ENCODE data around the gene PHRF1.
A peak's percentile ranks its signal among the peaks of the same experiment; 100 is the strongest.

The PHRF1 gene

DNA sequence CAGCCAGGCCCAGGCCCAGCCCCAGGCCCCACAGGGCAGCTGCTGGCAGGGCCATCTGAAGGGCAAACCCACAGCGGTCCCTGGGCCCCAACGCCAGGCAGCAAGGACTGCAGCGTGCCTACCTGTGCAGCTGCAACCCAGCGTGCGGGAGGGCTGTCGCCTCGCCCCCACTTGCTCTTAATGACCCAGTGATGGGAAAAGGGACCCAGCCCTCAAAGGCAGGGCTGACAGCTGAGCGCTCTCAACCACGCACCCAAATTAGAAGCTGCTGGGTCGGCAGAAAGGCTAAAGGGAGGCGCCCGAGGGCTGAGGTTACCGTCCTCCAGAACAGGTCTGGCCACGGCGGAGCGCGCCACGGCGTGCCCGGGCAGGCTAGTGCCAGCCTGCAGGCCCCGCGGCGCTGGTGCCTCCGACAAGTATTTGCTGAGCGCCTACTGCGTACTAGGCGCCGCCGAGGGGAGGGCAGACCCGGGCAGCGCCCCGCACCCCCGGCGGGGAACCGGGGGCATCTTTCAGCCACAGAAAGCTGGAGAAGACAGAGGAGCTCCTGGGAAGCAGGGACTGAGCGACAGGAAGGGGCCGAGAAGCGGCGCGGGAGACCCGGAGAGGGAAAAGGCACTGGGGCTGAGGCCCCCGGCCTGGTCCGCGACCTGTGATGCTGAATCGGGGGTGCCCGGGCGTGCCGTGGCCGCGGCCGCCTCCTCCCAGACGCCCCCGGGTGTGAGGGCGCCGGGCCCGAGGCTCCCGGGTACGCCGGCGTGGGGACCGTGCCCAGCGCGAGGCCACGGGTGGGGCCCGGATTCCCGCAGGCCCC, 41.7 kb upstream of the PHRF1 start:
- Histone ChIP-seq H3K4me2 (ENCODE audit: low read length) (peak overlapping the region; percentile 87), H3K9me3 (replicated peaks; ENCODE audit: low read length) (no peaks in the 10 kb centered on the region), H3K36me3 (ENCODE audit: insufficient read depth, low read length) (peaks cover 23% of the 10 kb centered on the region), H3K4me3 (ENCODE audit: low read length) (peak overlapping the region; percentile 98), H3K9ac (ENCODE audit: low read depth, low read length) (peak overlapping the region; percentile 87), H3K4me1 (ENCODE audit: control insufficient read depth, insufficient read depth, low read length) (peaks cover 24% of the 10 kb centered on the region), H3K27me3 (ENCODE audit: control insufficient read depth, insufficient read depth, low read length) (no peaks in the 10 kb centered on the region)

DNA sequence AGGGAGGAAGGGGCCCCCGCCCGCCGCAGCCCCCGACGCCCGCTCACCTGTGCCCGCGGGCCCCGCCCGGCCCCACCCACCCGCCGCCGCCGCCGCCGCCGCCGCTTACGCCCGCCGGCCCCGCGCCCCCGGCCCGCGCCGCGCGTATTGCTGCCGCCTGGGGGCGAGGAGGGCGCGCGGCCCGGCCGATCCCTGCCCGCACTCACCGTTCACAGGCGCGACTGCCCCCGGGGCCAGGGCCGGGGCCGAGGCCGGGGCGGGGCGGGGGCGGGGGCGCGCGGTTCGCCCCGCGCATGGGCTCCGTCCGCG, 41.1 kb upstream of the PHRF1 start:
- H3K36me3 ChIP-seq (ENCODE audit: insufficient read depth, low read length), result peaks cover 23% of the 10 kb centered on the region
- H3K9ac ChIP-seq (ENCODE audit: low read depth, low read length), result peak overlapping the region; percentile 87
- H3K27me3 ChIP-seq (ENCODE audit: control insufficient read depth, insufficient read depth, low read length), result no peaks in the 10 kb centered on the region
- peaks cover 24% of the 10 kb centered on the region for H3K4me1 ChIP-seq (ENCODE audit: control insufficient read depth, insufficient read depth, low read length)
- H3K9me3 ChIP-seq (replicated peaks; ENCODE audit: low read length), result no peaks in the 10 kb centered on the region
- peak overlapping the region; percentile 98 for H3K4me3 ChIP-seq (ENCODE audit: low read length)
- H3K4me2 ChIP-seq (ENCODE audit: low read length), result peak overlapping the region; percentile 87

DNA sequence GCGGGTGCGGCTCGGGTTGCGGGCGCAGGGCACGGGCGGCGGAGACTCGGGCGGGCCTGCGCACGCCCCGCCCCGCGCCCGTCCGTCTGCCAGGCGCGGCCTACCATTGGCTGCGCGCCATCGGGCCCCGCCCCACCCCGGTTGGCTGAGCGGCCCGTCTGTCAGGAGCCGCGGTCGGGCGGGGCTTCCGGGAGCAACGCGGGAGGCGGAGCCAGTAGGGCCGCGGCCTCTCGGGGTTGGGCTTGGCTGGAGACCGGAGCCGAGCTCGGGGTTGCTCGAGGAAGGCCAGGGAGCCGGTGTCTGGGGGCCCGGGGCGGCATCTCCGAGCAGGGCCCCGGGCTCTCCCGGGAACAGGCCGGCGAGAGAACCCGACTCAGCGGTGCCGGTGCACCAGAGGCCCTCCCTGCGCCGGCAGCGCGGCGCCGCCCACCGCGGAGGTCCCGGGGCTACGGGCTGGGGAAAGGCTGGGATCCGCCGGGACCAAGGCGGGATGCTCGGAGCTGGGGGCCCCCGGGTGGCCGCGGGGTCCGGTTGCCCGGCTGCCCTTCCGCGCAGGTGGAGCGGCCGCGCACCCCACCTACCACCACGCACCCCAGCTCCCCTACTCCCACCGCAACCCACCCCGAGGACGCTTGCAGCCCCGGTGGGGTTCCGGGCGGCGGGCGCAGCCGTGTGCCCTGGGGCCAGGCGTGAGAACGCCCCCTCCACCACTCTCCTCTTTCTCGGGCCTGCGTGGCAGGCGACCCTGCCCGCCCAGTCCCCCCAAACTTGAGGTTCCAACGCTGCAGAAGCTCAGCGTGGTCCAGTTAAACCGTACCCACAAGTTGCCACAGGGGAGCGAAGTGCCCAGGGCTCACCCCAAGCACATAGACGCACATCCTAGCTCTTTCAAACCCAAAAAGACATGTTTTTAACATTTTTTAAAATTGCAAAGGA, 40.5 kb upstream of the PHRF1 start, which contains the start of gene HRAS:
HRAS (minus strand) TSS at position 58 of the 936 bp plus-strand sequence.
- Histone ChIP-seq H3K9me3 (replicated peaks; ENCODE audit: low read length) (no peaks in the 10 kb centered on the region), H3K4me2 (ENCODE audit: low read length) (peak within 1 kb of the TSS; percentile 96), H3K4me1 (ENCODE audit: control insufficient read depth, insufficient read depth, low read length) (peaks cover 24% of the 10 kb centered on the region), H3K36me3 (ENCODE audit: insufficient read depth, low read length) (peaks cover 23% of the 10 kb centered on the region), H3K9ac (ENCODE audit: low read depth, low read length) (peak within 1 kb of the TSS; percentile 87), H3K4me3 (ENCODE audit: low read length) (peak within 1 kb of the TSS; percentile 98), H3K27me3 (ENCODE audit: control insufficient read depth, insufficient read depth, low read length) (no peaks in the 10 kb centered on the region)

DNA sequence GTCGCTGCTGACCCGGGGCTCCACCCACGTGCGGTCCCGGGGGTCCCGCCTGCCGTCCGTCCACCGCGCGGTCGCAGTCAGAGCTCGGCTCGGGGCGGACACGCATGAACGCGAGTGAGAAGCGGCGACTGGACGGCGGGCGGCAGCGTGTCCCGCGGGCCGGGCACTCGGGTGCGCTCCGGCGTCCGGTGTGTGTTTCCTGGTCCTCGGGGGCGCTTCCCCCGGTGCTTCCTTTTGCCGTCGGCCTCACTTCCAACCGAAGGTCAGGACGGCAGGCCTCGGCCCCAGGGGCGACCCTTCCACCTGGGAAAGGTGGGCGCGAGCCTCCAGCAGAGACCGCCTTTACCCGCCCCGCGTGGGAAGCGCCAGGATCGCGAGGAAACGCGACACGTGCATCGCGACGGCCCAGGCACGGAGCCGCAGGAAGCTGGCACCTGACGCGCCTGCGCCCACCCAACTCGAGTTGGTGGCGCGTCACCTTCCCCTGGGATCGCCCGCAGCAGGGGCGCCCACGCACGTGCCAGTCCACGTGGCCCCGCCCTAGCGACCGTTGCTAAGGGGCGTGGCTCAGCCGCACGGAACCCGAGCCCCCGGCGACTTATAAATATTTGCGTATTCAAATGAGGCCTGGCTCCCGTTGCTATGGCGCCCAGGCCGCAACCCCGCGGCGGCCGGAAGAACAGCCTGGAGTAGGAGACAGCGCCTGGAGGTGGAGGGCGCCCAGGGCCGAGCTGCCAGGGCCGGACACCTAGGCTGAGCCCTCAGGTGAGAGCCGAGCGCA, 39.2 kb upstream of the PHRF1 start, which contains the start of gene LRRC56:
LRRC56 (plus strand) TSS at position 687 of the 781 bp plus-strand sequence. CDS start 3,158 bp downstream, outside the sequence.
- peaks cover 24% of the 10 kb centered on the region for H3K4me1 ChIP-seq (ENCODE audit: control insufficient read depth, insufficient read depth, low read length)
- H3K9me3 ChIP-seq (replicated peaks; ENCODE audit: low read length), result no peaks in the 10 kb centered on the region
- peaks cover 16% of the 10 kb centered on the region for H3K36me3 ChIP-seq (ENCODE audit: insufficient read depth, low read length)
- H3K9ac ChIP-seq (ENCODE audit: low read depth, low read length), result no peak within 1 kb of the TSS
- no peaks in the 10 kb centered on the region for H3K27me3 ChIP-seq (ENCODE audit: control insufficient read depth, insufficient read depth, low read length)
- peak within 1 kb of the TSS; percentile 59 for H3K4me3 ChIP-seq (ENCODE audit: low read length)
- H3K4me2 ChIP-seq (ENCODE audit: low read length), result peak within 1 kb of the TSS; percentile 76

DNA sequence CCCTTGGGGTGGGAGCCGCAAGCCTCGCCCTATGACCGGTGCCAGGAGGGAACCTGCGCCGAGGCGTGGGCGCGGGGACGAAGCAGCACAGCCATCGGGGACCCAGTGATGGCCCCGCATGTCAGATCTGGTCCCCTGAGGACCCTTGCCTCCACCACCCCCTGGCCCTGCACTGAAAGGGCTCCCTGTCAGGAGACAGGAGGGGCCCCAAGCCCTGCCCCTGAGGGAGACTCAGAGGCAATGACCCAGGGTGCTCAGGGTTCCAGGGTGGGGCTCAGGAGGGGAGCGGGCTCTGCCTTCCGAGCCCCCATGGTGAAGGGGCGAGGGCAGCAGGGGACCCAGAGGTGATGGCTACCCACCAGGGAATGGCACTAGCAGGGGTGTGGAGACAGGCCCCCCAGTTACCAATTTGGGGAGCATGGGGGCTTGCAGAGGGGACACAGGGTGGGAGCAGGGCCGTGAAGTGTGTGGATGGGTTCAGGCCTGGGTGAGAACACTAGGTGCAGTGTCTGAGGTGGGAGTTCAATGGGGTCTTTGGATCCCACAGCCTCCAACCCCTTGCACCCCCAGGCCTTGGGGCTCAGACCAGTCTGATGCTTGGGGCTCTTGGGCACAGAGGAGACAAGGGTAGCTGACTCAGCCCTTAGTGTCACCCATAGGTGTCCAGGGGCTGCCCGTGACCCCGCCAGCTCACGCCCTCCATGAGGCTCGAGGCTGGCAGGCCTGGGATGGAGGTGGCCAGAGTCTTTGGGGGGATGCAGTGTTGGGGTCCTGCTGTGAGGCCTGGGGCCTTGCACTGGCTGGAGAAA, 38.4 kb upstream of the PHRF1 start:
- no peaks in the 10 kb centered on the region for H3K9me3 ChIP-seq (replicated peaks; ENCODE audit: low read length)
- H3K36me3 ChIP-seq (ENCODE audit: insufficient read depth, low read length), result peaks cover 10% of the 10 kb centered on the region
- peak overlapping the region; percentile 44 for H3K4me3 ChIP-seq (ENCODE audit: low read length)
- peak overlapping the region; percentile 76 for H3K4me2 ChIP-seq (ENCODE audit: low read length)
- H3K27me3 ChIP-seq (ENCODE audit: control insufficient read depth, insufficient read depth, low read length), result no peaks in the 10 kb centered on the region
- peaks cover 24% of the 10 kb centered on the region for H3K4me1 ChIP-seq (ENCODE audit: control insufficient read depth, insufficient read depth, low read length)
- H3K9ac ChIP-seq (ENCODE audit: low read depth, low read length), result no peak overlapping the region

DNA sequence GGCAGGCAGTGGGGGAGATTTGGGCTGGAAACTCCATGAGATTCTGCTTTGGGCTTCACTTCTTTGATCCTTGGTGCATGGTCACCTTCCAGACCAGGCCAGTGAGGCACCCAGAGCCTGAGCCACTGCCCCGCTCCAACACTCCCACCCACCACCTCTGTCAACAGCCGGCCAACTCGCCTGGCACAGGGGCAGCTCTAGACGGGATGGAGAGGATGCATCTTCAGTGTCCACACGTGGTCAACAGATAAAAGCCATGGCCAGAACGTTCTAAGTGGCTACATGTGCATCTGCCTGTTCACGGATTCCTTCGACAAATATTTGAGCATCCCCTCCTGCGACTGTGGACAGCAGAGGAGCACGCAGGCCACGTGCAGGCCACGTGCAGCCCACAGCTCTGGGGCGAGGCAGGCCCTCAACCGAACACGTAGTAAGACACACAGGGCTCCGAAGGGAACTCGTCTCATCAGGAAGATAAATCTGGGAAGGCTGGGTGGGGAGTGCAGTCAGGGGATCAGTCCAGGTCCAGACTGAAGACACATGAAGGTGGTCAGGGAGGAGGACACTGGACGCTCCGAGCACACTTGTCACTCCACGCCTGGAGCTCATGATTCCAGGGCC, 37.7 kb upstream of the PHRF1 start:
- Histone ChIP-seq H3K4me2 (ENCODE audit: low read length) (no peak overlapping the region), H3K27me3 (ENCODE audit: control insufficient read depth, insufficient read depth, low read length) (no peaks in the 10 kb centered on the region), H3K4me1 (ENCODE audit: control insufficient read depth, insufficient read depth, low read length) (peaks cover 24% of the 10 kb centered on the region), H3K9ac (ENCODE audit: low read depth, low read length) (no peak overlapping the region), H3K9me3 (replicated peaks; ENCODE audit: low read length) (no peaks in the 10 kb centered on the region), H3K36me3 (ENCODE audit: insufficient read depth, low read length) (peaks cover 5% of the 10 kb centered on the region), H3K4me3 (ENCODE audit: low read length) (no peak overlapping the region)

DNA sequence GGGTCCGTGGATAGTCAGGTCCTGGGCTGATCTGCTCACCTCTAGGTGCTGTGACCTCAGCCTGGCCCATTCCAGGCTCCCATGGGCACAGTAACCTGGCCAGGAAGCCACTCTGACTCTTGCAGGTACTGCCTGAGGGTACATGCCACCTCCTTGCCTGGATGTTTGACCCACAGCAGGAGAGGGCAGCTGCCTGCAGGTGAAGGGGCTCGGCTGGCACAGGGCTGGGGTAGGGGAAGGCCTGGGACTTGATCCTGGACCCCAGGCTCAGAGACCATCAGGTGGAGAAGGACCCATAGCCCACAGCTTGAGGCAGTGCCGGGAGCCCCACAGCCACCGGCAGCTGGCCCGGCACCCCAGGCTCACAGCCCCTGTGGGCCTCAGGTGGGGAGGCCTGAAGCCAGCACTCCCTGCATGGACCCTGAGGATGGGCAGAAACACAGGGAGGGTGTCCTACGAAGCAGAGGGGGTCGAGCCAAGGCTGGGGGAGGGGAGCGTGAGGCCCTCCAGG, 36.2 kb upstream of the PHRF1 start:
- no peaks in the 10 kb centered on the region for H3K9me3 ChIP-seq (replicated peaks; ENCODE audit: low read length)
- H3K27me3 ChIP-seq (ENCODE audit: control insufficient read depth, insufficient read depth, low read length), result no peaks in the 10 kb centered on the region
- no peaks in the 10 kb centered on the region for H3K36me3 ChIP-seq (ENCODE audit: insufficient read depth, low read length)
- peaks cover 17% of the 10 kb centered on the region for H3K4me1 ChIP-seq (ENCODE audit: control insufficient read depth, insufficient read depth, low read length)
- no peak overlapping the region for H3K9ac ChIP-seq (ENCODE audit: low read depth, low read length)
- no peak overlapping the region for H3K4me2 ChIP-seq (ENCODE audit: low read length)
- H3K4me3 ChIP-seq (ENCODE audit: low read length), result no peak overlapping the region

DNA sequence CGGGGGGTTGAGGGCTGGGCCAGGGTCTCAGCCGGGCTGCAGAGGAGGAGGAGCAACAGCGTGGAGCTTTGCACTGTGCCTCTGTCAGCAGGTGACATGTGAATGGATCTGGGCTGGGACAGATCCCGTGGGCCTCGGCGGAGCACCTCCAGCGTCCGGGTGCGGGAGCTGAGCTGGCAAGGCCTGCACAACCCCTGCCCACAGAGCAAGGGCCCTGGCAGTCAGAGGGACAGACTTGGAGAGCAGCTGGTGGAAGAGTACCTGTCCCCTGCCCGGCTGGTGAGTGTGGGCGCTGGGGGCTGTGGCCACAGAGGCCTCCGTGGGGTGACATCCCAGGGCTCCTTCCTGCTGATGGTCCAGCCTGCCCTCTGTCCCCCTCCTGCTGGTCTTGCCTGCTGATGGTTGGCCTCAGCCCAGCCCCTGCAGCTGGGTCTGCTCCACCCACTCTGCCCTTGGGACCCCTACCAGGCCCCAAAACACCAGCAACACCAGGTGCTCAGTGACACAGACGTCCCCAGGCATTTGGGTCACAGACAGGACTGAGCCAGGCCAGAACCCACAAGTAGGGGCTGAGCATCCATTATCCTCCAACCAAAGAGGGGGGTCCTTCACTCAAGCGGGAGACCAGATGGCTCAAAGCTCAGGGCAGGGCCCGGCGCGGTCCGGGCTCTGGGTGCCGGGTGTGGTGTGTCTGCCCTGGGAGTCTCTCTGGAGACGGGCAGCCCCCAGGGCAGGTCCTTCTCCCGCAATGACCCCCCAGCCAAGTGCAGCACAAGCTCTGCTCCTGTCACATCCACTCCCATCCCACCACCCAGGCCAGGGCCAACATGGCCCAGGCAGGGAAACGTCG, 35.5 kb upstream of the PHRF1 start:
- H3K9me3 ChIP-seq (replicated peaks; ENCODE audit: low read length), result no peaks in the 10 kb centered on the region
- H3K4me2 ChIP-seq (ENCODE audit: low read length), result no peak overlapping the region
- H3K4me1 ChIP-seq (ENCODE audit: control insufficient read depth, insufficient read depth, low read length), result peaks cover 17% of the 10 kb centered on the region
- H3K27me3 ChIP-seq (ENCODE audit: control insufficient read depth, insufficient read depth, low read length), result no peaks in the 10 kb centered on the region
- no peaks in the 10 kb centered on the region for H3K36me3 ChIP-seq (ENCODE audit: insufficient read depth, low read length)
- no peak overlapping the region for H3K9ac ChIP-seq (ENCODE audit: low read depth, low read length)
- H3K4me3 ChIP-seq (ENCODE audit: low read length), result no peak overlapping the region

DNA sequence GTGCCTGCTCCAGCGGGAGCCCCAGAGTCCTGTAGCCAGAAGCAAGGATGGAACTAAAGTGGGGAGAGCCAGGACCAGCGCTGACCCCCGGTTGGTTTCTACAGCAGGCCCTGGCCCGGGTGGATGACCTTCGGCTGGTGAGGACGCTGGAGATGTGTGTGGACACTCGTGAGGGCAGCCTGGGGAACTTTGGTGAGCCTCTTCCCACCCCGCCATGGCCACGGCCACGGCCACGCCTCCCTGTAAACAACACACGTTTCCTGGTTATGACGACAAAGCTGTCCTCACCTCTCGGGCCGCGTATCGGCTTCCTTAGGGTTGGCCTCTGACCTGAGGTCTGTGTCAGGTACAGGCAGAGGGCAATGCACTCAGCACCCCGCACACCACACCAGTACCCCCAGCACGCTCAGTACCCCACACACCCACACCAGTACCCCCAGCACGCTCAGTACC, 34.8 kb upstream of the PHRF1 start:
- Histone ChIP-seq H3K4me3 (ENCODE audit: low read length) (no peak overlapping the region), H3K9ac (ENCODE audit: low read depth, low read length) (no peak overlapping the region), H3K36me3 (ENCODE audit: insufficient read depth, low read length) (no peaks in the 10 kb centered on the region), H3K9me3 (replicated peaks; ENCODE audit: low read length) (no peaks in the 10 kb centered on the region), H3K4me1 (ENCODE audit: control insufficient read depth, insufficient read depth, low read length) (peaks cover 12% of the 10 kb centered on the region), H3K4me2 (ENCODE audit: low read length) (no peak overlapping the region), H3K27me3 (ENCODE audit: control insufficient read depth, insufficient read depth, low read length) (no peaks in the 10 kb centered on the region)
